HG02763 (cell line): ENCODE measurements around the gene ACTL6A.
"Not testable (repeated sequence)": the region's sequence is repeated elsewhere in the genome, so short reads cannot be mapped to it uniquely, and the experiment has no call there.

Experiments
- ATAC-seq: cut with Tn5 transposase; IDR thresholded peaks from one replicate; pipeline ENCODE4 v1.9.1; 2021; ENCODE audit warnings: mild to moderate bottlenecking, moderate library complexity; ENCODE audit not compliant: unreplicated experiment

Gene ACTL6A

GRCh38 chr3:179562591-179563270 lies at the start of gene ACTL6A:
ACTL6A (plus strand) TSS chr3:179562926; CDS start chr3:179563093, 167 bp downstream.
- peak; percentile 98 for ATAC-seq

DNA sequence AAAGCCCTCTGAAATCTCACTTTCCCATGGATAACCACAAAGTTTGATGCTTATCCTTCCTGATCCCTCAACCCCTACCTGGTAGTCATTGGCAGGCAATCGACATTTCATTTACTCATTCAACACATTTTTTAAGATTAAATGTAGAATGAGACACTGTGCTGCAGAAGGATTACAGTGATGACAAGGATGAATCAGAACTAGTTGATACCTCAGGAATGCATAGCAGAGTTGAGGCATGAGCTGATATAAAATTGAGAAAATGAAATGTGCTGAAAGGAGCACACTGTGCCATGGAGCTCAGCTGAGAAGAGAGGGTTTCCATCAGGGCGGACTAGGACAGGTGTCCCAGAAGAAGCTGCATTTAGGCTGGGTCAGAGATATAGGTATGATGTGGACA lies 48.9 kb upstream of the ACTL6A start:
- ATAC-seq, result no peak

GRCh38 chr3:179516461-179517251 lies 46.1 kb upstream of the ACTL6A start:
- ATAC-seq, result not testable (repeated sequence)

GRCh38 chr3:179526482-179526881 lies 36.2 kb upstream of the ACTL6A start:
- no peak for ATAC-seq

DNA sequence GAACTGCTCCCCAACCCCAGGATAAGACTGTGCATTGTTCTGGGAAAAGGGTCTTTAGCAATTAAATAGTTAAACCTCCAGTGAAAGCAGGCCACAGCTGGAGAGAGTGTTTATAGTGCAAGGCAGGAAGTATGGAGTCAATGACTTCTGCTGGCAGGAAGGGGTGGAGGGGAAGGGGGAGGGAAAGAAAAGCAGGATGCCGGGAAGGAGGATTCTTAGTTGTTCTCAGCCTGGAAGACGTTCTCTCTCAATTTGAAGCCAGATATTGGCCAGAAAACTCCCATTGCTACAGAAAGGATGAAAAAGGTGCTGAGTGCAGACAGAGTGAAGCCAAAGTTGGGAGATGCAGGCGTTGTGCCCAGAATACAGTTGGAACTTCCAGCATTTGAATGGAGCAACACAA lies 35.7 kb upstream of the ACTL6A start:
- no peak for ATAC-seq

DNA sequence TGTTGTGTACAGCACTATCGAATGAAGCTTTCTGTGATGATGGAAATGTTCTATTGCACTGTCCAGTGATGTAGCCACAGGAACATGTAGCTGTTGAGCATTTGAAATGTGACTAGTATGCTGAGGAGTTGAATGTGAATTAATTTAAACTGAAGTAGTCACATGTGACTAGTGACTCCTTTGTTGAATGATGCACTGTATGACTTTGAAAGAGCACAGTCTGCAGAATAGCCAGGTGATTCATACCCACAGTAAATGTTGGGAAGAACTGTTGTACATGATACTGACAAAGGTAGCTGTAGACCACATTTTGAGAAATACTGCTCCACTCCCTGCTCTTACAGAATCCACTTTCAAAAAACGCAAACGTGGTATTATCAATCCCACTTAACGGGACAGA lies 34.0 kb upstream of the ACTL6A start:
- ATAC-seq, result no peak

DNA sequence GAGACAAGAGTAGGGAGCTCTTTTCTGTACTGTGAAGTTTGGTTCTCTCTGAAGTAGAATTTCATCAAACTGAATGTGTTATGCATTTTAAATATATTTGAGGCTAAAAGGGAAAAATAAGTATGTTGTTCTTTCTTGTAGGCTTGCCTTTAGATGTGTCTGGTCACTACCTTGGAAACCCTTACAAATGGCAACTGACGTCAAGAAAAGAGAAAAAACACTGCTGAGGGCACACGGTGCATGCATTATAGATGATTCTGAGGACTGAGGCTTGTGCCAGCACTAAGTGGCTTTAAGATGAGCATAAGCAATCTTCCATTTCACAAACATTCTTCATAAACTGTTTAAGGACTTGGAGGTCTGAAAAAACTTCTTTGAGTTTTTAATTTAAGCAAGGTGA lies 31.1 kb upstream of the ACTL6A start:
- ATAC-seq, result no peak

GRCh38 chr3:179533274-179533673 lies 29.5 kb upstream of the ACTL6A start:
- no peak for ATAC-seq

DNA sequence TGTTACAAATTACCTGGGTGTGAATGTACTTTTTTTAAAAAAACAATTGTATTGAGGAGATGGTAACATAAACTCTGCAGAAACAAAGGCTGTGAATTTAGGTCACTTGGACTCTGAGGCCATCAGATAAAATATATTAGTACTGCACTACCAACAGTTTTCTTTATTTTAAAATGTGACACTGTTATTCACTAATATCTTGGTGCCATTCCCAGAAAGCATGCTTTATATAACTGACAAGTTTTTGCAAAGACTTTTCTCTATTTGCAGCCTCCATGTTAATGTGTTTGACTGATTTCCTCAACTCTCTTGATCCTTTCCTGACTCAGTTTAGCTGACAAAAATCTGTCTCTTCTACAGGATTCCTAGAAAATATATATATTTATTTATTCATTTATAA lies 26.5 kb upstream of the ACTL6A start:
- ATAC-seq, result no peak

DNA sequence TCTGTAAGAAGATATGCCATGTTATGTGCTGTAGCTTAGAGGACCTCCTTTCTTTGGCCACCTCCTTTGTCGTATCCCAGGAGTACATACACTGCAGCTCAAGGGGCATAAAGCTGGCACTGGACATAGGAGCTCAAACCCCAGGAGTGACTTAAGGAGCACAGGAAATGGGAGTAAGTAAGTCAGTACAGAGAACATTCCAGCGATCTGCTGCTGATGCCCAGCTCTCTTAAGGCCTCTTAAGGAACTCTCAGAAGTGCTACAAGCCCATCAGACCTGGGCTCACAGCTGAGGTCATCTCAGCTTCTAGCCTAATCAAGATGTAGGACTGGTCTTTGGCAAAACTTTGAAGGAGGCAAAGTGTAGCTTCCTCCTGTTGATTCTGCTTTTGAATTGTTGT lies 21.6 kb upstream of the ACTL6A start:
- no peak for ATAC-seq

- ATAC-seq, result no peak
Observed at GRCh38 chr3:179541596-179541995, 21.1 kb upstream of the ACTL6A start.

- no peak for ATAC-seq
Observed at GRCh38 chr3:179542375-179542774, 20.4 kb upstream of the ACTL6A start.

DNA sequence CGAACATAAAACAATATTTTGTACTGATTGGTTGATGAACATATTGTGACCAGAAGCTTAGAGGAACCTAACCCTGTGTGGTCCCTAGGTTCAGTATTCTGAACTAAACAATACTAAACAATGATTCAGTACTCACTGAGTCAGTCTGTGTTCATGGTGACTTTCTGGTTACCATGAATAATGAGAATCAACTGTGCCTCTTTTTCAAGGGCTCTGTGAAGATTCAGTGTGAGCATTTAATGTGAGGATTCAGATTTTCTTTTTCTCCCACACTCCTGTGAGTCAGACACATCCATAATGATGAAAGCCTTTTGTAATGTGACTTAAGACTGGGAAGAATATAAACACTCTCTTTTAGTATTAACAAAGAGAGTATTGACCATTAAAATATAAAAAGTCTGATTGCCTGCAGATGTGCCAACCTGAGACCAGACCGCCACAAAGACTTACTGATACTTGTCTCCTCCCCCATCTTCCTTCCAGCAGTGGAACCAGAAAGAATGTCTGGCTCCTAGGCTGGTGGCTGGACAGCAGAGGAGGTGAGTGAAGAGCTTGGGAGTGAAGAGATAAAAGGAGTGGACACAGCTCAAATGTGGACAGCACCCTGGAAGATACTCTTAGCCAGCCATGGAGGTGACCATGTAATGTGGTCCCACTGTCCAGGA lies 17.6 kb upstream of the ACTL6A start:
- ATAC-seq, result no peak

DNA sequence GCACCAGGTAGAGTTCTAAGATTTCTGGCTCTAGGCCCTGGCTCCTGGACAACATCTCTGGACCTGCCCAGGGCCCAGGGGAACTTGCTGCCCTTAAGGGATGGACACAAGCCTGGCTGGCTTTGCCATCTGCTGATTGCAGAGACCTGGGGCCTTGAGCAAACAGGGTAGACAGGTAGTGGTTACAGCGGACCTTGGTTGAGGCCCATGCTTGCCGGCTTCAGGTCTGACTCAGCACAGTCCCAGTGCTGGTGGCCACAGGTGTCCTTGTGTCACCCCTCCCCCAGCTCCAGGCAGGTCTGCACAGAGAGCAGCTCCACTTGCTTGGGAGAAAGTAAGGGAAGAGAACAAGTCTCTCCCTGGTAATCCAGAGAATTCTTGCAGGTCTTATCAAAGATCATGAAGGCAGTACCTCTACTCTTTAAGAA lies 15.9 kb upstream of the ACTL6A start:
- no peak for ATAC-seq

GRCh38 chr3:179551349-179552105 lies 11.2 kb upstream of the ACTL6A start:
- no peak for ATAC-seq

DNA sequence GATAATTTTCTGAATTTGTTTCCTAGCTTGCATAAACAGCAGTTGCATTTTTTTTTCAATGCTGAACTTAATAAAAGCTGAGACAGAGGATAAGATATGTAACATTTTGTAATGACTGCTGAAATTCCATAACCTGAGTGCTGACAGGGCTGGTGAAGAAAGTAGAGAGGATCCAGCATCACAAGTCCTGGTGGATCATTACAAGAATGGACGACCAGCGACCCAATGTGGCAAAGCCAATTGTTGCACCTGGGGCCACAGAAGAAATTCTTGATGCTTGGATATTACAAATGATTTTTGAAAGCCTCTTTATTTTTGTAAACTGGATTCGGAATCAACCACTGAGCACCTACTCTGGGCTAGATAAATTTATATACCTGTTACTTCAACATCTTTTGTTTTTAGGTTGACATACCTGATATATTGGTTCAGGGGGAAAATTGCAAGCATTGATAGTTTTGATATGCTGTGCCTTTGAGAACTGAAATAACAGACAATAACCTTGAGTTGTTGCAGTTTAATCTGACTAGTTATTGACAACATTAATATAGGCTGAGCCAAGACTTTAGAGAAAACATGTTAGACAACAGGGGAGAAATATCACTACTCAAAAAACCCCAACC lies 3.9 kb upstream of the ACTL6A start:
- no peak for ATAC-seq

DNA sequence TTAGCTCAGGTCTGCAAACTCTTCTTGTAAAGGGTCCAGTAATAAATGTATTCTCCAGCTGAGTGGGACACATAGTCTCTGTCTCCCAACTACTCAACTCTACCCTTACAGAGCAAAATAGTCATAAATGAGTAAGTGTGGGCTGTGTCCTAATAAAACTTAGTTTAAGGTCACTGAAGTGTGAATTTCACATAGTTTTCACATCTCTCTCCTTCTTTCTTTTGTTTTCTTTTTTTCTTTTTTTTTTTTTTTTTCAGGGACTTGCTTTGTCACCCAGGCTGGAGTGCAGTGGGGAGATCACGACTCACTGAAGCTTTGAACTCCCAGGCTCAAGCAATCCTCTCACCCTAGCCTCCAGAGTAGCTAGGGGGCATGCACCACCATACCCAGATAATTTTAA lies 1.9 kb upstream of the ACTL6A start:
- no peak for ATAC-seq

DNA sequence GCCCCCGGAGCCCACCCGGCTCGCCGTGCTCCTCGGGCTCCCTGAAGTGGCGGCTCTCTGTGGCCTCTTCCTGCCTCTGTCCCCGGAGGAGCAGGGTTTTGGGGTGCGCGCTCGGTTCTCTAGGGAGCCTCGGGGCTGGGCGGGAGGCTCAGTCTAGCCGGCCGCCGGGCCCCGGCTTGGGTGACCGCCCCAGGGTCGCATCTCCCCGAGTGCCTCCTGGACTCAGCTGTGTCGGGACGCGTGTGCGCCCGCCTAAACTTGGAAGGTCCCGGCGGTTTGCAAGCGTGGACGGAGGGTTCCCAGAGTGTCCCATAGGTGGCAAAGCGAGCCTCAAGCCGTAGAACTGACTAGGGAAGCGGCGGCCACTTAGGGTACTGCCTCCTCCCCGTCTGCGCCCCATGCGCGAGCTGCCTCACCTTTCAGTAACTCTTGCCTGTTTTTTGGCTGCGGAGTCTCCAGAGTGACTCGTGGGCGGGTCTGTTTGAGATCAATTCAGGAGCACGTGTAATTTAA lies 601 bp downstream of the ACTL6A start:
- peak; percentile 41 for ATAC-seq

DNA sequence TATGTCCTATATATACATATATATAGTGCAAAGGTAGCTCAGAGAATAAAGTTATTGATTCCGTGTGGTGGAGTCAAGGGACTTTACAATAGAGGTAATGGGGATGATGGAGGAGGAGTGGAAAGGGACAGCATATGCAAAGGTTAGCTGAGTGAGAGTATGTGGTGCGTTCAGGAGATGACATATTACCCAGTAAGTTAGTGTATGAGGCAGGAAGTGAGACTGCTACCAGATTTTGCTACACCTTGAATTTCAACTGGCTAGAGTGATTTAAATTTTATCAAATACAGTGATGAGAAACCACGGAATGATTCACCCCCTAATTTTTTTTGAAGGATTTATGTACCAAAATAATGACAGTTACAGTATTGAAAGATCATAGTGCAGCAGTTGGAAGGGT lies 2.8 kb downstream of the ACTL6A start:
- no peak for ATAC-seq

- no peak for ATAC-seq
Observed at GRCh38 chr3:179580992-179581391, 18.3 kb downstream of the ACTL6A start.
